HL-60 (cell line): ENCODE results near the gene MARCHF3.
"Not testable (repeated sequence)": the region's sequence is repeated elsewhere in the genome, so short reads cannot be mapped to it uniquely, and the experiment has no call there.

ENCODE experiments used
- DNase-seq, 2 experiments: peaks; one replicate each; pipeline ENCODE4 v3.0.0-alpha.2; 2010 to 2020; ENCODE audit warnings: low read depth in 1 of 2, low spot score in 1 of 2
- H3K27ac ChIP-seq: fragments of 250-450 bp; sonication (Bioruptor Pico); replicated peaks from 2 replicates; pipeline ENCODE4 v1.5.1; 2020; ENCODE audit warnings: mild to moderate bottlenecking, moderate library complexity
- H3K27me3 ChIP-seq: fragments of 250-450 bp; sonication (Bioruptor Pico); 2 replicates; pipeline ENCODE4 v1.5.1; 2021; ENCODE audit warnings: mild to moderate bottlenecking, moderate library complexity; ENCODE audit not compliant: insufficient read depth, poor library complexity, severe bottlenecking
- H3K4me3 ChIP-seq: replicated peaks from 2 replicates; pipeline ENCODE4 v1.5.1; 2011; ENCODE audit warnings: mild to moderate bottlenecking, control low read depth, low read length; ENCODE audit not compliant: insufficient read depth
- CTCF ChIP-seq: IDR thresholded peaks from one replicate; pipeline ENCODE4 v1.5.1; 2011; ENCODE audit warnings: low read length, control low read depth, inconsistent platforms; ENCODE audit not compliant: insufficient read depth
- GABPA ChIP-seq: IDR thresholded peaks from 2 replicates; pipeline ENCODE4 v1.6.1; 2012; ENCODE audit warnings: low read depth
- POLR2AphosphoS5 ChIP-seq: IDR thresholded peaks from 2 replicates; pipeline ENCODE4 v1.6.1; 2012; ENCODE audit warnings: low read depth
- REST ChIP-seq: IDR thresholded peaks from 2 replicates; pipeline ENCODE4 v1.6.1; 2012; ENCODE audit warnings: low read depth; ENCODE audit not compliant: insufficient replicate concordance
- SPI1 ChIP-seq: IDR thresholded peaks from 2 replicates; pipeline ENCODE4 v1.6.1; 2012; ENCODE audit warnings: low read depth, mild to moderate bottlenecking, borderline replicate concordance

The MARCHF3 gene

GRCh38 chr5:127061537-127061936 is 31.2 kb upstream of the MARCHF3 start:
- no peak for TF ChIP-seq CTCF
- TF ChIP-seq POLR2AphosphoS5 = no peak
- TF ChIP-seq SPI1 = no peak
- no peak for TF ChIP-seq GABPA
- TF ChIP-seq REST = no peak
- Histone ChIP-seq H3K4me3 (no peak overlapping the region), H3K27me3 (no peaks in the 10 kb centered on the region), H3K27ac (no peak overlapping the region)
- DNase-seq = no peak

- DNase-seq = no peak
- no peak overlapping the region for H3K4me3 ChIP-seq
- no peak overlapping the region for H3K27ac ChIP-seq
- no peaks in the 10 kb centered on the region for H3K27me3 ChIP-seq
- TF ChIP-seq CTCF (no peak), SPI1 (no peak)
Observed at GRCh38 chr5:127060470-127060985, 30.2 kb upstream of the MARCHF3 start.

GRCh38 chr5:127056896-127057295 is 26.5 kb upstream of the MARCHF3 start:
- no peak for TF ChIP-seq REST
- TF ChIP-seq GABPA = no peak
- no peak for TF ChIP-seq CTCF
- no peak for TF ChIP-seq SPI1
- TF ChIP-seq POLR2AphosphoS5 = no peak
- H3K27ac ChIP-seq = 0 out of 2 replicates have a peak overlapping the region, but pooled peaks have one; percentile 29
- no peaks in the 10 kb centered on the region for H3K27me3 ChIP-seq
- DNase-seq = peak in 1 of 2 experiments; percentile 4
- H3K4me3 ChIP-seq = no peak overlapping the region

GRCh38 chr5:127055880-127056653 is 25.7 kb upstream of the MARCHF3 start:
- Histone ChIP-seq H3K27me3 (no peaks in the 10 kb centered on the region), H3K27ac (no peak overlapping the region), H3K4me3 (no peak overlapping the region)
- peak; percentile 22 to 26 for DNase-seq
- TF ChIP-seq SPI1 (peak; percentile 77), POLR2AphosphoS5 (no peak)

GRCh38 chr5:127053551-127053950 is 23.2 kb upstream of the MARCHF3 start:
- not testable (repeated sequence) for H3K4me3 ChIP-seq, H3K27me3 ChIP-seq, DNase-seq, H3K27ac ChIP-seq
